ENCODE data around the gene THOC1.

THOC1 gene

GRCh38 chr18:217532-218336 is 50.1 kb downstream of the THOC1 start:
- Mint-ChIP-seq H3K27ac (peak overlapping the region; percentile 41), H3K4me3 (no peak overlapping the region), H3K4me1 (ENCODE audit: low read depth) (no peaks in the 10 kb centered on the region), H3K27me3 (ENCODE audit: low read depth) (no peaks in the 10 kb centered on the region), H3K9me3 (no peaks in the 10 kb centered on the region), H3K36me3 (ENCODE audit: low read depth) (peaks cover 62% of the 10 kb centered on the region)
- no peak for DNase-seq (ENCODE audit: low spot score)

GRCh38 chr18:215448-216010 is 52.3 kb downstream of the THOC1 start:
- no peaks in the 10 kb centered on the region for H3K9me3 Mint-ChIP-seq
- no peak for DNase-seq (ENCODE audit: low spot score)
- H3K27ac Mint-ChIP-seq = no peak overlapping the region
- peaks cover 67% of the 10 kb centered on the region for H3K36me3 Mint-ChIP-seq (ENCODE audit: low read depth)
- H3K4me3 Mint-ChIP-seq = no peak overlapping the region
- no peaks in the 10 kb centered on the region for H3K27me3 Mint-ChIP-seq (ENCODE audit: low read depth)
- H3K4me1 Mint-ChIP-seq (ENCODE audit: low read depth) = no peaks in the 10 kb centered on the region

GRCh38 chr18:213966-214365 is 53.9 kb downstream of the THOC1 start:
- peaks cover 2% of the 10 kb centered on the region for H3K4me1 Mint-ChIP-seq (ENCODE audit: low read depth)
- H3K27ac Mint-ChIP-seq = no peak overlapping the region
- no peak overlapping the region for H3K4me3 Mint-ChIP-seq
- DNase-seq (ENCODE audit: low spot score) = no peak
- H3K9me3 Mint-ChIP-seq = no peaks in the 10 kb centered on the region
- no peaks in the 10 kb centered on the region for H3K27me3 Mint-ChIP-seq (ENCODE audit: low read depth)
- peaks cover 73% of the 10 kb centered on the region for H3K36me3 Mint-ChIP-seq (ENCODE audit: low read depth)

GRCh38 chr18:213505-213904 is 54.3 kb downstream of the THOC1 start:
- DNase-seq (ENCODE audit: low spot score) = no peak
- H3K27ac Mint-ChIP-seq = no peak overlapping the region

GRCh38 chr18:212780-213179 is 55.1 kb downstream of the THOC1 start:
- Mint-ChIP-seq H3K27me3 (ENCODE audit: low read depth) (no peaks in the 10 kb centered on the region), H3K27ac (no peak overlapping the region), H3K9me3 (no peaks in the 10 kb centered on the region), H3K4me1 (ENCODE audit: low read depth) (peaks cover 4% of the 10 kb centered on the region), H3K4me3 (no peak overlapping the region), H3K36me3 (ENCODE audit: low read depth) (peaks cover 68% of the 10 kb centered on the region)
- DNase-seq (ENCODE audit: low spot score) = no peak

More at GRCh38 chr18:213505-213904, 54.3 kb downstream of the THOC1 start:
- Mint-ChIP-seq H3K9me3 (no peaks in the 10 kb centered on the region), H3K27me3 (ENCODE audit: low read depth) (no peaks in the 10 kb centered on the region), H3K4me3 (no peak overlapping the region), H3K36me3 (ENCODE audit: low read depth) (peaks cover 70% of the 10 kb centered on the region), H3K4me1 (ENCODE audit: low read depth) (peaks cover 2% of the 10 kb centered on the region)

- no peak overlapping the region for H3K4me3 Mint-ChIP-seq
- peaks cover 64% of the 10 kb centered on the region for H3K36me3 Mint-ChIP-seq (ENCODE audit: low read depth)
- H3K27ac Mint-ChIP-seq = no peak overlapping the region
- peaks cover 4% of the 10 kb centered on the region for H3K4me1 Mint-ChIP-seq (ENCODE audit: low read depth)
- no peak for DNase-seq (ENCODE audit: low spot score)
- H3K9me3 Mint-ChIP-seq = no peaks in the 10 kb centered on the region
- no peaks in the 10 kb centered on the region for H3K27me3 Mint-ChIP-seq (ENCODE audit: low read depth)
Observed at GRCh38 chr18:211582-211981, 56.3 kb downstream of the THOC1 start.

GRCh38 chr18:210733-211132 is 57.1 kb downstream of the THOC1 start:
- Mint-ChIP-seq H3K4me3 (no peak overlapping the region), H3K36me3 (ENCODE audit: low read depth) (peaks cover 68% of the 10 kb centered on the region), H3K9me3 (no peaks in the 10 kb centered on the region), H3K27ac (no peak overlapping the region), H3K4me1 (ENCODE audit: low read depth) (peaks cover 4% of the 10 kb centered on the region), H3K27me3 (ENCODE audit: low read depth) (no peaks in the 10 kb centered on the region)
- DNase-seq (ENCODE audit: low spot score) = no peak

- no peaks in the 10 kb centered on the region for H3K27me3 Mint-ChIP-seq (ENCODE audit: low read depth)
- DNase-seq (ENCODE audit: low spot score) = no peak
- H3K9me3 Mint-ChIP-seq = no peaks in the 10 kb centered on the region
- H3K4me3 Mint-ChIP-seq = no peak overlapping the region
- H3K4me1 Mint-ChIP-seq (ENCODE audit: low read depth) = peaks cover 4% of the 10 kb centered on the region
- H3K27ac Mint-ChIP-seq = no peak overlapping the region
- peaks cover 68% of the 10 kb centered on the region for H3K36me3 Mint-ChIP-seq (ENCODE audit: low read depth)
Observed at GRCh38 chr18:210075-210474, 57.8 kb downstream of the THOC1 start.

- H3K4me3 Mint-ChIP-seq = no peak overlapping the region
- H3K36me3 Mint-ChIP-seq (ENCODE audit: low read depth) = peaks cover 44% of the 10 kb centered on the region
- no peaks in the 10 kb centered on the region for H3K9me3 Mint-ChIP-seq
- peaks cover 2% of the 10 kb centered on the region for H3K4me1 Mint-ChIP-seq (ENCODE audit: low read depth)
- H3K27me3 Mint-ChIP-seq (ENCODE audit: low read depth) = no peaks in the 10 kb centered on the region
- no peak overlapping the region for H3K27ac Mint-ChIP-seq
- no peak for DNase-seq (ENCODE audit: low spot score)
Observed at GRCh38 chr18:199768-200167, 68.1 kb downstream of the THOC1 start.

- H3K4me3 Mint-ChIP-seq = no peak overlapping the region
Observed at GRCh38 chr18:199214-199613, 68.6 kb downstream of the THOC1 start.

GRCh38 chr18:195651-196050 is 72.2 kb downstream of the THOC1 start:
- Mint-ChIP-seq H3K4me1 (ENCODE audit: low read depth) (no peaks in the 10 kb centered on the region), H3K4me3 (no peak overlapping the region), H3K9me3 (no peaks in the 10 kb centered on the region), H3K27ac (no peak overlapping the region), H3K27me3 (ENCODE audit: low read depth) (no peaks in the 10 kb centered on the region), H3K36me3 (ENCODE audit: low read depth) (peaks cover 33% of the 10 kb centered on the region)
- DNase-seq (ENCODE audit: low spot score) = no peak

More at GRCh38 chr18:199214-199613, 68.6 kb downstream of the THOC1 start:
- Mint-ChIP-seq H3K27ac (no peak overlapping the region), H3K4me1 (ENCODE audit: low read depth) (peaks cover 2% of the 10 kb centered on the region), H3K9me3 (no peaks in the 10 kb centered on the region), H3K36me3 (ENCODE audit: low read depth) (peaks cover 40% of the 10 kb centered on the region), H3K27me3 (ENCODE audit: low read depth) (no peaks in the 10 kb centered on the region)
- DNase-seq (ENCODE audit: low spot score) = no peak

- peaks cover 30% of the 10 kb centered on the region for H3K36me3 Mint-ChIP-seq (ENCODE audit: low read depth)
- H3K27me3 Mint-ChIP-seq (ENCODE audit: low read depth) = no peaks in the 10 kb centered on the region
- H3K4me3 Mint-ChIP-seq = no peak overlapping the region
- H3K4me1 Mint-ChIP-seq (ENCODE audit: low read depth) = no peaks in the 10 kb centered on the region
- DNase-seq (ENCODE audit: low spot score) = no peak
- no peak overlapping the region for H3K27ac Mint-ChIP-seq
- no peaks in the 10 kb centered on the region for H3K9me3 Mint-ChIP-seq
Observed at GRCh38 chr18:192801-193200, 75.0 kb downstream of the THOC1 start.

- DNase-seq (ENCODE audit: low spot score) = no peak
- Mint-ChIP-seq H3K4me1 (ENCODE audit: low read depth) (no peaks in the 10 kb centered on the region), H3K4me3 (no peak overlapping the region), H3K36me3 (ENCODE audit: low read depth) (peaks cover 27% of the 10 kb centered on the region), H3K9me3 (no peaks in the 10 kb centered on the region), H3K27me3 (ENCODE audit: low read depth) (no peaks in the 10 kb centered on the region), H3K27ac (no peak overlapping the region)
Observed at GRCh38 chr18:191725-192124, 76.1 kb downstream of the THOC1 start.

GRCh38 chr18:189254-189653 is 78.6 kb downstream of the THOC1 start:
- no peak for DNase-seq (ENCODE audit: low spot score)
- Mint-ChIP-seq H3K27ac (no peak overlapping the region), H3K4me1 (ENCODE audit: low read depth) (no peaks in the 10 kb centered on the region), H3K36me3 (ENCODE audit: low read depth) (peaks cover 26% of the 10 kb centered on the region), H3K27me3 (ENCODE audit: low read depth) (no peaks in the 10 kb centered on the region), H3K4me3 (no peak overlapping the region), H3K9me3 (no peaks in the 10 kb centered on the region)
